Activated T-cell treated with anti-CD3 and anti-CD28 coated beads for 4 hours (primary cell): Measurements from ENCODE around the gene QRFP.

Source experiments
- DNase-seq: peaks from one replicate; pipeline ENCODE4 v3.0.0-alpha.2; 2020

The QRFP gene

DNA sequence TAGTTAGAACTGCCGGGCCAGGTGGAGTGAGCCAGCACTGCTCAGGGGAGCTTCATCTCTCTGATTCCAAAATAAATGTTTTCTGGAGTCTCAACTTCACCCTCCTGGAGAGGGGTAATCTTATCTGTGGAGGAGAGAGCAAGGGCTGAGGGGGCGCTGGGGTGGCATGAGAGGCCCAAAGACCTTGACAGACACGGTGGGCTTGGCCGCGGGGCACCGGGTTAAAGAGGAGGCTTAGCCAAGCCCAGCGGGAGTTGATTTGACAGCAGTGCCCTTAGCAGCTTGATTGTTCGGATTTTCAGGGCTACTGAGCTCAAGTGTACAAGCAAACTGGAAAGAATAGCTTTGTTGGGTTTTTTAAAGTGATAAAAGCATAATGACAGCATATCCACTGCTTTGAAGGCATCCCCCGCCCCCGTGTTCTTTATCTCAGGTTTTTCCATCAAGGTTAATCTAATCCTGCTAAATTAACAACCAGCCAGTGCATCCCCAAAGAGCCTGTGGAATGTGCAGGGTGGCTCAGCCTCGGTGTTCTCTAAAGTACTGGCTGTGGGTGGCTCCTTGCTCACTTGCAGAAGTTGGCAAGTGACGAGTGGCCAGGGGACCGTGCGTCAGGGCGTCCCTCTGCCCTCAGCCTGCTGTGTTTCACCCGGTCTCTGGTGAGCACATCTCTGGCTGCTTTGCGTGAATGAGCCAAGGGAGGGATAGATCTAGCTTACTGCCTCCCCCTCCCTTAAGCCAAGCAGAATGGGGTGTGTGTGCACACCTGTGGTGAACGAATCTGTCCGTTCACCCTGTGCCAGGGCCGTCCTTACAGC, 5.5 kb downstream of the QRFP start:
- DNase-seq: no peak

GRCh38 chr9:130890124-130890523, 6.5 kb downstream of the QRFP start:
- no peak for DNase-seq

DNA sequence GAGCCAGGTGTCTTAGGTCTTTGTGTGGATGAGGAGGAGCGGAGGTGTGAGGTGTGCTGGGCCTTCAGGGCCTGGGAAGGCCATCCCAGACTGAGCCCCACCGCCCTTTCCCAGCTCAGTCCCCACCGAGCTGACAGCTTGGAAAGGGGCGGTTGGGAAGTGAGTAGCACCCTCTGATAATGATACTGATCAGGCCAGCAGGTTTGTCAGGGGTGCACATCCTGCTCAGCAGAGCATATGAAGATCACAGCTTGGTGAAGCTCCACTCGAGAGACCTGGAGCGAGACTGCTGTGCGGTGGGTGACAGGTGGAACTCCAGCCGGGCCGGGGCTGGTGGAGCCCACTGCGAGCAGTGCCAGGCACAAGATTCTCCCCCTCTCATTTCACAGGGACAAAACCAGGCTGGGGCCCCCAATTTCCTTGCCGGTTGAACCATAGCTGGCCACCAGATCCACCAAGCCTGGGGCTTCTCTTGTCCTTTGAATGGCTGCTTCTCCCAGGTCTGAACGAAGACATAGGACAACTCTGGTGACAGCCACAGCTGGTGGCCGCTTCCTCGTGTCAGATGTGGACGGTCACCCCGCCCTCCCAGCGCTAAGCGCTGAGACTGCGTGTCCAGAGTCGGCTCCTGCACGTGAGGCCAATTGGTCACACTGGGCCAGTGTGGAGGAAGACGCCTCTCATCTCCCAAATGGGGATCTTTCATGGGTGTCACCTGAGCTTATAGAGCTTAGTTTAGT, 8.3 kb downstream of the QRFP start:
- DNase-seq: no peak

DNA sequence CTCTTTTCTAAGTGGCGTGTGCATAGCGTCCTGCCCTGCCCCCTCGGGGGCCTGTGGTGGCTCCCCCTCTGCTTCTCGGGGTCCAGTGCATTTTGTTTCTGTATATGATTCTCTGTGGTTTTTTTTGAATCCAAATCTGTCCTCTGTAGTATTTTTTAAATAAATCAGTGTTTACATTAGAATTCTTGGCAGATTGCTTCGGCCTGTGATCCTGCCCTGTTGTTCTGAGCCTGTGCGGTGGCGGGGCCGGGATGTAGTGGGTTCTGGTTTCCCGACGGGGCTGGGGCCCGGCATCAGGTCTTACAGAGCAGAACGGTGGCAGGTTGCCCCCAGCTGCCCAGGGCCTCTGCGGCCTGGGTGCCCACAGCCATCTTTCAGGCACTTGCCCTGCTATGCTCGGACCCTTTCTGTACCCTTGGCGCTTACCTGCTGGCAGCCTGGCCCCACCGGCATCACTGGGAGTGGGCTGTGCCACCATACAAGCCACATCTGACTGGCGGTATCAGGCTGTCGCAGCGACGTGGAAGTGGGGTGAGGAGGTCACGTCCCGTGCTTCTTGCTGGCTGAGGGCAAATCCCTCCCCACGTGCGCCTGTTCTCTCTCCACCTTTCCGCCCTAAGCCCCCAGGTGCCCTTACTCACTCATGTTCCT, 9.0 kb downstream of the QRFP start:
- DNase-seq: no peak

DNA sequence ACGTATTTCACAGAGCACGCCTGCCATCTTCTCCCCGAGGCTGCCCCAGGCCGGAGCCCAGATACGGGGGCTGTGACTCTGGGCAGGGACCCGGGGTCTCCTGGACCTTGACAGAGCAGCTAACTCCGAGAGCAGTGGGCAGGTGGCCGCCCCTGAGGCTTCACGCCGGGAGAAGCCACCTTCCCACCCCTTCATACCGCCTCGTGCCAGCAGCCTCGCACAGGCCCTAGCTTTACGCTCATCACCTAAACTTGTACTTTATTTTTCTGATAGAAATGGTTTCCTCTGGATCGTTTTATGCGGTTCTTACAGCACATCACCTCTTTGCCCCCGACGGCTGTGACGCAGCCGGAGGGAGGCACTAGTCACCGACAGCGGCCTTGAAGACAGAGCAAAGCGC, 9.6 kb downstream of the QRFP start:
- no peak for DNase-seq

- DNase-seq: no peak
Observed at GRCh38 chr9:130885484-130886375, 10.9 kb downstream of the QRFP start.

GRCh38 chr9:130884542-130885483, 11.8 kb downstream of the QRFP start:
- DNase-seq: no peak

- no peak for DNase-seq
Observed at GRCh38 chr9:130884111-130884531, 12.5 kb downstream of the QRFP start.

DNA sequence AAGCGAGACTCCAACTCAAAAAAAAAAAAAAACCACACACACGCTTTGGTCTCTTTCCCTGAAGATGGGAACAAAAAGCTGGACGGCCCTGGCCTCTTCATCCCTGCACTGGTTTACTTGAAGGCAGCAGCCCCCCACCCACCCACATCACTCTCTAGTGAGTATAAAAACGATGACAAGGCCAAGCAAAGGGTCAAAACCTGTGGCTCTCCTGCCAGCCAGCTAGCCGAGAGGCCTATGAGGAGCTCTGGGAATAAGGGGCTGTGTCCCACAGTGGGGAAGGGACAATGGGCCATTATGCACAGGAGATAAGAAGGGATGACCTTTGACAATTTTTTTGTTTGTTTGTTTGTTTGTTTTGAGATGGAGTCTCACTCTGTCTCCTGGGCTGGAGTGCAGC, 13.1 kb downstream of the QRFP start:
- no peak for DNase-seq

- no peak for DNase-seq
Observed at GRCh38 chr9:130882696-130883225, 13.9 kb downstream of the QRFP start.

GRCh38 chr9:130881516-130881915, 15.1 kb downstream of the QRFP start:
- no peak for DNase-seq

DNA sequence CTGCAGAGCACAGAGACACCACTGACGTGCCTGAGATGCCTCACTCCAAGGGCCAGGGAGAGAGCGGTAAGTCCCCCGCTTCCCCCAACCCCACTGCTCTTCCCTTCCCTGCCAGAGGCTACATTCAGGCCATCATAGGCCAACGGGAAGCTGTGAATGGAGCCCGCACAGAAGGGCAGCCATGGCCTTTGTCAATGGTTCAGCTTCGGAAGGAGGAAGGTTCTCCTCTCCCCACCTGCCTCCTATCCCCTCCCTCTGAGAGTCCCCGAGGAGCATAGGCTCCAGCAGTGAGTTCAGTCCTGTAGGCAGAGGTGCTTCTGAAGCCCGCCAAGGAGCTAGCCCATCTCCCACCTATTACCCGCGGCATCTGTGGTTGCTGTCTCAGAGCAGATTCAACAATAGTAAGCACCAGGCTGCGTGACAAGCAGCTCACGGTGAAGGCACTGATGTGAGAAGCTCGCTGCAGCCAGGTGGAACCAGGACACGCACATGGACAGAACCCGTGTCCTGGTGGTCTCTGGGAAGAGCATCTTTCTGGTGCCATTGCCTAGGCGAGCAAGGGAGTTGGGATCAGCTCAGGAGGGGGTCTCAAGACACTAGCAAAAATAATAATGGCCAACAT, 15.9 kb downstream of the QRFP start:
- no peak for DNase-seq

GRCh38 chr9:130879863-130880411, 16.7 kb downstream of the QRFP start:
- no peak for DNase-seq

GRCh38 chr9:130878295-130878694, 18.3 kb downstream of the QRFP start:
- DNase-seq: no peak

GRCh38 chr9:130877300-130877699, 19.3 kb downstream of the QRFP start:
- DNase-seq: no peak

- no peak for DNase-seq
Observed at GRCh38 chr9:130874783-130875182, 21.8 kb downstream of the QRFP start.

DNA sequence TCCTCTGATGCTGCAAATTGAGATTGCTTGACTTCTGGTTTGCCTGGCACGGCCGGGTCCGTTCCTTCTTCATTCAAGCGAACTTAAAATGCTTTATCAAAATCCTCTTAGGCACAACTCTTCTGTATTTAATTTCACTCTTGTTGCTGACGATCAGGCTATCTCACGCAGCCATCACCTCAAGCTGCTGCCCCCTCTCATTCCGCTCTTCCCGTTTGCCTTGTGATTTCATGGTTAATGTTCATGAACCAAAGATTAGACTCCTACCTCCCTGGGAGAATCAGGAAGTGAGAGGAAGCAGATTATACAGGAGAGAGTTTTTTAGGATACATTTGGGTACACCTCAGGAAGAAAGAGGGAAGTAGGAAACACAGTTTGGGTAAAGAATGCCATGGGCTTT, 22.6 kb downstream of the QRFP start:
- DNase-seq: no peak

DNA sequence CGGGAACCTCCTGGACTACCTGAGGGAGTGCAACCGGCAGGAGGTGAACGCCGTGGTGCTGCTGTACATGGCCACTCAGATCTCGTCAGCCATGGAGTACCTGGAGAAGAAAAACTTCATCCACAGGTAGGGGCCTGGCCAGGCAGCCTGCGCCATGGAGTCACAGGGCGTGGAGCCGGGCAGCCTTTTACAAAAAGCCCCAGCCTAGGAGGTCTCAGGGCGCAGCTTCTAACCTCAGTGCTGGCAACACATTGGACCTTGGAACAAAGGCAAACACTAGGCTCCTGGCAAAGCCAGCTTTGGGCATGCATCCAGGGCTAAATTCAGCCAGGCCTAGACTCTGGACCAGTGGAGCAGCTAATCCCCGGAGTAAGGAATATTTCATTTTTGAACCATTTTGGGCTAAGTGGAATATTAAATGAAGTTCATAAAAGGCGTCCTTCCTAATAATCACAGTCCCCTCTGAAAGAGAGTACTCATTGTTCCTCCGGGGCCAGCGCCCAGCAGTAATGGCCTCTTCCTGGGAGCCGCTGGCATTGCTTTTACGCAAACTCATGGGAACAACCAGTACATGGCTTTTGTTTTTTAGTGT, 23.6 kb downstream of the QRFP start:
- no peak for DNase-seq

DNA sequence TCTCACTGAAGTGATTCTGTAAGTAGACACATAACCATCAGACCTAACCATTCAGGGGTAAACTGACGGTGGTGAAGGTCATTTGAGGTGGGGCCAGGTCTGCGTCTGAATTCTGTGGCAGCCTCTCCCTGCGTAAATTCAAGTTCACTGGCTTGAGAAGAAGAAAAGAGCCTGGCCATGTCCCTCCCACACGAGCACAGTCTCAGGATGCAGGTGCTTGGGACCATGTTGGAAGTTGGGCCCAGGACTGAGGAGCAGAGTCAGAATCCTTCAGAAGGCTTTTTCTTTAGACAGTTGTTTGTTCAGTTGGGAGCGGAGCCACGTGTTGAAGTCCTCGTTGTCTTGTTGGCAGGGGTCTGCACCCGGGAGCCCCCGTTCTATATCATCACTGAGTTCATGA, 24.1 kb downstream of the QRFP start:
- DNase-seq: no peak

- DNase-seq: no peak
Observed at GRCh38 chr9:130872093-130872492, 24.5 kb downstream of the QRFP start.
